H1 (cell line): ENCODE measurements around the gene KLHL10. TPM values are rescaled to one million over a fixed set of nuclear protein-coding genes. Genes with fewer than 3 reads are reported as not detected.

Experiments
- CTCF ChIA-PET: fragments of 300-600 bp; sonication (Branson Sonifier 250); formaldehyde crosslinking; loops from one replicate; lab custom pipeline; 2021; ENCODE audit not compliant: partially characterized antibody; lab: Charles Lee
- POLR2A ChIA-PET: fragments of 300-600 bp; sonication (Branson Sonifier 250); formaldehyde crosslinking; loops from one replicate; lab custom pipeline; 2021; ENCODE audit warnings: inconsistent platforms; ENCODE audit not compliant: partially characterized antibody; lab: Charles Lee
- DNase-seq, 2 experiments: peaks; one replicate each; pipeline versions ENCODE4 v3.0.0 to v3.0.0-alpha.2; 2010 to 2022; ENCODE audit warnings: low spot score in 2 of 2, low read depth in 1 of 2, mixed read lengths in 1 of 2
- FAIRE-seq: peaks from 2 replicates; lab custom pipeline; 2011; peaks lifted over from hg19 to GRCh38; lab: Jason Lieb, UNC
- H2AFZ ChIP-seq: 2 replicates; pipeline ENCODE4 v1.8.1; 2012; ENCODE audit warnings: low read length, inconsistent platforms
- H2AK5ac ChIP-seq: 2 replicates; pipeline ENCODE4 v1.6.1; 2013; ENCODE audit warnings: low read depth, low read length
- H2BK120ac ChIP-seq: replicated peaks from 2 replicates; pipeline ENCODE3; 2013; ENCODE audit warnings: low read depth, low read length, inconsistent platforms
- H2BK12ac ChIP-seq: 2 replicates; pipeline ENCODE4 v1.6.1; 2013; ENCODE audit warnings: low read depth, low read length
- H2BK15ac ChIP-seq: 2 replicates; pipeline ENCODE4 v1.6.1; 2013; ENCODE audit warnings: low read length
- H2BK20ac ChIP-seq: 2 replicates; pipeline ENCODE4 v1.6.1; 2013; ENCODE audit warnings: low read length
- H2BK5ac ChIP-seq: 2 replicates; pipeline ENCODE4 v1.6.1; 2013; ENCODE audit warnings: low read depth, low read length
- H3K14ac ChIP-seq: 2 replicates; pipeline ENCODE4 v1.6.1; 2013; ENCODE audit warnings: inconsistent platforms; ENCODE audit not compliant: insufficient read length
- H3K18ac ChIP-seq: 2 replicates; pipeline ENCODE4 v1.6.1; 2013; ENCODE audit warnings: low read length; ENCODE audit errors: extremely low read depth
- H3K23ac ChIP-seq: 2 replicates; pipeline ENCODE4 v1.6.1; 2013; ENCODE audit warnings: inconsistent platforms; ENCODE audit not compliant: insufficient read length
- H3K23me2 ChIP-seq: 2 replicates; pipeline ENCODE4 v1.6.1; 2013; ENCODE audit warnings: low read depth, low read length
- H3K27ac ChIP-seq: 2 replicates; pipeline ENCODE4 v1.6.1; 2011; ENCODE audit warnings: low read depth, low read length, inconsistent platforms
- H3K27me3 ChIP-seq, 4 experiments: replicated peaks in 1 of 4; 1 replicate in 1 of 4; 2 replicates in 3 of 4; pipeline versions ENCODE4 v1.6.1 to v1.8.1; 2011 to 2013; ENCODE audit warnings: low read length in 3 of 4, mild to moderate bottlenecking in 3 of 4, inconsistent platforms in 2 of 4, mixed read lengths in 2 of 4, moderate library complexity in 1 of 4; ENCODE audit not compliant: control insufficient read depth in 3 of 4, insufficient read depth in 3 of 4; ENCODE audit errors: extremely low read depth in 1 of 4
- H3K36me3 ChIP-seq, 4 experiments: 2 replicates each; pipeline versions ENCODE4 v1.6.1 to v1.8.1; 2011 to 2013; ENCODE audit warnings: mild to moderate bottlenecking in 4 of 4, low read length in 3 of 4, moderate library complexity in 2 of 4, control low read depth in 1 of 4, inconsistent platforms in 1 of 4; ENCODE audit not compliant: insufficient read depth in 4 of 4, control insufficient read depth in 2 of 4
- H3K4ac ChIP-seq: replicated peaks from 2 replicates; pipeline ENCODE3; 2013; ENCODE audit warnings: low read length, low read depth, mixed read lengths, inconsistent platforms; ENCODE audit not compliant: insufficient read length
- H3K4me1 ChIP-seq, 4 experiments: replicated peaks in 1 of 4; 1 replicate in 1 of 4; 2 replicates in 3 of 4; pipeline versions ENCODE4 v1.6.1 to v1.8.1; 2011 to 2013; ENCODE audit warnings: low read length in 3 of 4, inconsistent platforms in 2 of 4, mixed read lengths in 1 of 4; ENCODE audit not compliant: insufficient read depth in 4 of 4, control insufficient read depth in 3 of 4
- H3K4me2 ChIP-seq, 2 experiments: 2 replicates each; pipeline versions ENCODE4 v1.6.1 to v1.8.1; 2011 to 2013; ENCODE audit warnings: low read depth in 2 of 2, low read length in 2 of 2, control low read depth in 1 of 2, inconsistent platforms in 1 of 2, mild to moderate bottlenecking in 1 of 2; ENCODE audit not compliant: insufficient read depth in 1 of 2
- H3K4me3 ChIP-seq, 4 experiments: fragments of 200-600, 300-600 bp in 1 of 4; sonication (generic), shearing (Covaris generic), sonication (Bioruptor Twin) in 1 of 4; 2 replicates each; pipeline versions ENCODE4 v1.5.1 to v1.8.1; 2011 to 2016; ENCODE audit warnings: low read length in 4 of 4, low read depth in 3 of 4, control low read depth in 2 of 4, inconsistent platforms in 2 of 4, mild to moderate bottlenecking in 2 of 4, mixed read lengths in 1 of 4, moderate library complexity in 1 of 4; ENCODE audit not compliant: insufficient read depth in 2 of 4; ENCODE audit errors: extremely low read depth in 1 of 4
- H3K56ac ChIP-seq: replicated peaks from 2 replicates; pipeline ENCODE3; 2013; ENCODE audit warnings: low read depth, mild to moderate bottlenecking, mixed read lengths, low read length, inconsistent platforms; ENCODE audit not compliant: insufficient read length
- H3K79me1 ChIP-seq: 2 replicates; pipeline ENCODE4 v1.6.1; 2013; ENCODE audit warnings: low read depth, low read length, control low read depth
- H3K79me2 ChIP-seq, 2 experiments: 2 replicates each; pipeline versions ENCODE4 v1.6.1 to v1.8.1; 2012 to 2013; ENCODE audit warnings: low read length in 2 of 2, mild to moderate bottlenecking in 2 of 2, inconsistent platforms in 1 of 2; ENCODE audit not compliant: insufficient read depth in 2 of 2, control insufficient read depth in 1 of 2
- H3K9ac ChIP-seq, 4 experiments: replicated peaks in 1 of 4; 1 replicate in 1 of 4; 2 replicates in 3 of 4; pipeline versions ENCODE4 v1.6.1 to v1.8.1; 2011 to 2013; ENCODE audit warnings: low read depth in 3 of 4, low read length in 3 of 4, control low read depth in 2 of 4, mild to moderate bottlenecking in 2 of 4, moderate library complexity in 2 of 4, inconsistent platforms in 1 of 4; ENCODE audit errors: extremely low read depth in 1 of 4
- H3K9me3 ChIP-seq, 2 experiments: 2 replicates each; pipeline versions ENCODE4 v1.6.1 to v1.8.1; 2012 to 2013; ENCODE audit warnings: mild to moderate bottlenecking in 2 of 2, moderate library complexity in 2 of 2, control low read depth in 1 of 2, inconsistent platforms in 1 of 2, low read depth in 1 of 2, low read length in 1 of 2, mixed read lengths in 1 of 2; ENCODE audit not compliant: insufficient read depth in 2 of 2
- H4K20me1 ChIP-seq, 2 experiments: replicated peaks in 1 of 2; 2 replicates each; pipeline versions ENCODE3 to v1.8.1; 2011 to 2013; ENCODE audit warnings: inconsistent platforms in 2 of 2, low read length in 2 of 2, mild to moderate bottlenecking in 1 of 2; ENCODE audit not compliant: insufficient read depth in 2 of 2, control insufficient read depth in 1 of 2
- H4K5ac ChIP-seq: 2 replicates; pipeline ENCODE4 v1.6.1; 2013; ENCODE audit warnings: low read length, low read depth, mixed read lengths, inconsistent platforms; ENCODE audit not compliant: insufficient read length
- H4K8ac ChIP-seq: 2 replicates; pipeline ENCODE4 v1.8.0; 2013; ENCODE audit warnings: mild to moderate bottlenecking, moderate library complexity, low read length, inconsistent platforms; ENCODE audit not compliant: insufficient read depth; ENCODE audit errors: extremely low read depth
- H4K91ac ChIP-seq: replicated peaks from 2 replicates; pipeline ENCODE3; 2013; ENCODE audit warnings: low read length, mixed read lengths, inconsistent platforms; ENCODE audit not compliant: insufficient read length
- EGR1 ChIP-seq: IDR thresholded peaks from 2 replicates; pipeline ENCODE4 v1.6.1; 2011; ENCODE audit warnings: low read depth, low read length, borderline replicate concordance
- GTF2F1 ChIP-seq: IDR thresholded peaks from 2 replicates; pipeline ENCODE4 v1.6.1; 2012; ENCODE audit warnings: low read depth, low read length, improper control_type of control experiment, borderline replicate concordance
- HDAC6 ChIP-seq: IDR thresholded peaks from one replicate; pipeline ENCODE4 v1.7.1; 2012; ENCODE audit warnings: low read depth, mild to moderate bottlenecking, inconsistent platforms, low read length, moderate library complexity
- RAD21 ChIP-seq, 2 experiments: IDR thresholded peaks in 1 of 2; conservative IDR thresholded peaks in 1 of 2; 2 replicates each; pipeline ENCODE4 v1.6.1; 2011; ENCODE audit warnings: low read depth in 2 of 2, low read length in 2 of 2, improper control_type of control experiment in 1 of 2, inconsistent platforms in 1 of 2, mild to moderate bottlenecking in 1 of 2, moderate library complexity in 1 of 2
- RXRA ChIP-seq: IDR thresholded peaks from 2 replicates; pipeline ENCODE4 v1.6.1; 2011; ENCODE audit warnings: low read depth, mild to moderate bottlenecking, low read length, moderate library complexity; ENCODE audit not compliant: insufficient read depth
- SRF ChIP-seq: IDR thresholded peaks from 2 replicates; pipeline ENCODE4 v1.6.1; 2011; ENCODE audit warnings: mild to moderate bottlenecking, low read depth, low read length, moderate library complexity
- TAF7 ChIP-seq: optimal IDR thresholded peaks from 2 replicates; pipeline ENCODE3; 2011; ENCODE audit warnings: low read depth, mild to moderate bottlenecking, inconsistent platforms, low read length, moderate library complexity, borderline replicate concordance
- YY1 ChIP-seq: IDR thresholded peaks from 2 replicates; pipeline ENCODE4 v1.6.1; 2011; ENCODE audit warnings: low read depth, mild to moderate bottlenecking, low read length
- WGBS, 2 experiments: shearing (Covaris generic) in 1 of 2; methylation state at CpG; one replicate each; pipeline versions ENCODE4 v1.1.6 to v1.1.7; 2013 to 2015; ENCODE audit warnings: low lambda C conversion rate in 2 of 2, mixed read lengths in 2 of 2, inconsistent platforms in 1 of 2, low coverage in 1 of 2, missing lambda C conversion rate in 1 of 2; ENCODE audit not compliant: insufficient replicate concordance in 2 of 2, insufficient coverage in 1 of 2, insufficient read length in 1 of 2; ENCODE audit errors: extremely low coverage in 1 of 2, missing lambda C conversion rate in 1 of 2; 5-methylcytosine and 5-hydroxymethylcytosine counted together
- polyA plus RNA-seq, 7 experiments: library from polyadenylated mRNA; depleted of rRNA in 3 of 7; stranded (reverse) in 5 of 7; unstranded in 2 of 7; fragments of >200 nt in 5 of 7; fragments of 200-250 nt in 2 of 7; gene quantifications; 1 replicate in 5 of 7; 2 replicates in 1 of 7; 4 replicates in 1 of 7; pipeline versions ENCODE4 v1.2.1 to v1.2.3, GENCODE V29; 2011 to 2013; ENCODE audit warnings: missing spikeins in 2 of 7, mixed read lengths in 2 of 7
- total RNA-seq: library from RNA; stranded (reverse); fragmentation: NEBNext Ultra II Directional; extraction: Animal tissue kit (Norgen Biotek cat#: 25700); gene quantifications from 2 replicates; pipeline ENCODE4 v1.2.1, GENCODE V29; 2021

Gene KLHL10
- total and polyA plus RNA-seq, 2 of the 8 experiments (the other 6 are each of a cell fraction or from before 2014, with no cell fraction given) = 0.19 to 0.26 TPM

GRCh38 chr17:41824086-41824485, 13.5 kb upstream of the KLHL10 start:
- no peak overlapping the region for H3K14ac ChIP-seq
- no peak overlapping the region for H4K5ac ChIP-seq
- ChIA-PET CTCF (interaction anchor here (1.1 to 1.2 kb wide), 2 partner anchors 9 to 28 kb away, joined by 3 to 6 read pairs; no protein-coding TSS in a partner anchor), POLR2A (interaction anchor here (0.6 to 5.6 kb wide), 9 partner anchors 8 to 93 kb away, joined by 3 to 40 read pairs (median 4); partner anchors contain the start of genes FKBP10, KLHL10, KLHL11 and NT5C3B)
- H2BK20ac ChIP-seq = no peak overlapping the region
- H3K4ac ChIP-seq = no peak overlapping the region
- H3K23me2 ChIP-seq = no peaks in the 10 kb centered on the region; the same call in 1 of the 2 replicates
- no peak overlapping the region for H2BK120ac ChIP-seq
- H3K79me2 ChIP-seq = no peaks in the 10 kb centered on the region
- H2AK5ac ChIP-seq = no peak overlapping the region
- H3K56ac ChIP-seq = no peak overlapping the region
- H3K18ac ChIP-seq = no peak overlapping the region
- no peak overlapping the region for H3K27ac ChIP-seq
- no peak overlapping the region for H4K91ac ChIP-seq
- no peaks in the 10 kb centered on the region for H3K27me3 ChIP-seq
- H3K4me3 ChIP-seq = no peak overlapping the region
- 0 out of 2 replicates have a peak, but pooled peaks cover under 1% of the 10 kb centered on the region for H3K79me1 ChIP-seq
- H3K36me3 ChIP-seq = peaks cover 7 to 56% (median 14%) of the 10 kb centered on the region in 4 experiments; a peak in 7 of 8 replicates
- no peak overlapping the region for H2BK5ac ChIP-seq
- H2BK12ac ChIP-seq = no peak overlapping the region
- DNase-seq = no peak
- no peaks in the 10 kb centered on the region for H3K9me3 ChIP-seq
- H4K8ac ChIP-seq = no peak overlapping the region
- peaks cover 1 to 4% of the 10 kb centered on the region in 2 experiments for H4K20me1 ChIP-seq
- 80% methylated on average over 7 of the region's 7 CpGs; no CpG with 5 or more reads in 1 of the 2 experiments for WGBS, 2 experiments
- no peak overlapping the region for H2BK15ac ChIP-seq
- H3K4me2 ChIP-seq = no peak overlapping the region
- H2AFZ ChIP-seq = no peak overlapping the region
- H3K9ac ChIP-seq = no peak overlapping the region
- no peak for FAIRE-seq
- H3K4me1 ChIP-seq = peaks cover 0 to 13% (median 9%) of the 10 kb centered on the region in 4 experiments; a peak in 6 of 7 replicates
- no peak overlapping the region for H3K23ac ChIP-seq
- TF ChIP-seq GTF2F1 = no peak
- no peak for TF ChIP-seq HDAC6
- TF ChIP-seq YY1 = no peak
- TF ChIP-seq SRF = no peak
- no peak for TF ChIP-seq TAF7
- no peak for TF ChIP-seq RXRA
- no peak for TF ChIP-seq RAD21 (IDR thresholded peaks at IDR 0.05 in 1 of 2, conservative IDR thresholded peaks at IDR 0.05 in 1 of 2; ENCODE audit: low read depth in 2 of 2, low read length in 2 of 2)
- no peak for TF ChIP-seq EGR1
